ENCODE results near the gene CTIF.

The CTIF gene

GRCh38 chr18:48723016-48723415 lies 184.2 kb downstream of the CTIF start:
- Histone ChIP-seq H3K9me3 (ENCODE audit: insufficient read depth, low read length) (no peaks in the 10 kb centered on the region), H2AFZ (ENCODE audit: low read depth, low read length, severe bottlenecking) (no peak overlapping the region), H3K9me2 (replicated peaks; ENCODE audit: insufficient read depth, low read length) (no peaks in the 10 kb centered on the region), H3F3A (ENCODE audit: insufficient read depth) (no peaks in the 10 kb centered on the region), H3K36me3 (ENCODE audit: low read length) (no peaks in the 10 kb centered on the region), H3K27me3 (ENCODE audit: low read length) (no peaks in the 10 kb centered on the region), H4K20me1 (ENCODE audit: low read depth, low read length) (no peaks in the 10 kb centered on the region), H3K4me2 (ENCODE audit: low read depth, low read length, poor library complexity, severe bottlenecking) (no peak overlapping the region), H3K79me2 (ENCODE audit: insufficient read depth, low read length) (no peaks in the 10 kb centered on the region), H3K4me3 (ENCODE audit: insufficient read depth, low read length, poor library complexity, severe bottlenecking) (no peak overlapping the region), H3K27ac (ENCODE audit: low read depth, low read length) (no peak overlapping the region), H3K9ac (ENCODE audit: low read length) (no peak overlapping the region)
- TF ChIP-seq CTCF (IDR thresholded peaks at IDR 0.05; ENCODE audit: insufficient read depth, low read length, poor library complexity, severe bottlenecking) (no peak), EZH2phosphoT487 (conservative IDR thresholded peaks at IDR 0.05; ENCODE audit: low read length) (no peak)

GRCh38 chr18:48723837-48724236 lies 185.0 kb downstream of the CTIF start:
- H3K9me3 ChIP-seq (ENCODE audit: insufficient read depth, low read length): no peaks in the 10 kb centered on the region
- no peak for TF ChIP-seq CTCF (IDR thresholded peaks at IDR 0.05; ENCODE audit: insufficient read depth, low read length, poor library complexity, severe bottlenecking)
- TF ChIP-seq EZH2phosphoT487 (conservative IDR thresholded peaks at IDR 0.05; ENCODE audit: low read length): no peak
- no peak overlapping the region for H3K4me3 ChIP-seq (ENCODE audit: insufficient read depth, low read length, poor library complexity, severe bottlenecking)
- no peak overlapping the region for H2AFZ ChIP-seq (ENCODE audit: low read depth, low read length, severe bottlenecking)
- no peaks in the 10 kb centered on the region for H3F3A ChIP-seq (ENCODE audit: insufficient read depth)
- H3K27ac ChIP-seq (ENCODE audit: low read depth, low read length): no peak overlapping the region
- no peak overlapping the region for H3K9ac ChIP-seq (ENCODE audit: low read length)
- H3K36me3 ChIP-seq (ENCODE audit: low read length): no peaks in the 10 kb centered on the region
- no peaks in the 10 kb centered on the region for H4K20me1 ChIP-seq (ENCODE audit: low read depth, low read length)
- H3K4me2 ChIP-seq (ENCODE audit: low read depth, low read length, poor library complexity, severe bottlenecking): no peak overlapping the region
- H3K9me2 ChIP-seq (replicated peaks; ENCODE audit: insufficient read depth, low read length): no peaks in the 10 kb centered on the region
- no peaks in the 10 kb centered on the region for H3K27me3 ChIP-seq (ENCODE audit: low read length)
- H3K79me2 ChIP-seq (ENCODE audit: insufficient read depth, low read length): no peaks in the 10 kb centered on the region

- Histone ChIP-seq H3K9me3 (ENCODE audit: insufficient read depth, low read length) (no peaks in the 10 kb centered on the region), H3K36me3 (ENCODE audit: low read length) (no peaks in the 10 kb centered on the region), H3K4me3 (ENCODE audit: insufficient read depth, low read length, poor library complexity, severe bottlenecking) (no peak overlapping the region), H3K79me2 (ENCODE audit: insufficient read depth, low read length) (no peaks in the 10 kb centered on the region), H4K20me1 (ENCODE audit: low read depth, low read length) (no peaks in the 10 kb centered on the region), H3K27me3 (ENCODE audit: low read length) (no peaks in the 10 kb centered on the region), H3K9ac (ENCODE audit: low read length) (no peak overlapping the region), H3K4me2 (ENCODE audit: low read depth, low read length, poor library complexity, severe bottlenecking) (no peak overlapping the region), H3K9me2 (replicated peaks; ENCODE audit: insufficient read depth, low read length) (no peaks in the 10 kb centered on the region), H3F3A (ENCODE audit: insufficient read depth) (no peaks in the 10 kb centered on the region), H3K27ac (ENCODE audit: low read depth, low read length) (no peak overlapping the region), H2AFZ (ENCODE audit: low read depth, low read length, severe bottlenecking) (no peak overlapping the region)
- no peak for TF ChIP-seq CTCF (IDR thresholded peaks at IDR 0.05; ENCODE audit: insufficient read depth, low read length, poor library complexity, severe bottlenecking)
These were observed 185.6 kb downstream of the CTIF start for GRCh38 chr18:48724442-48724841.

- TF ChIP-seq CTCF (IDR thresholded peaks at IDR 0.05; ENCODE audit: insufficient read depth, low read length, poor library complexity, severe bottlenecking) (no peak), EZH2phosphoT487 (conservative IDR thresholded peaks at IDR 0.05; ENCODE audit: low read length) (no peak)
- H3K9ac ChIP-seq (ENCODE audit: low read length): no peak overlapping the region
- H3K4me2 ChIP-seq (ENCODE audit: low read depth, low read length, poor library complexity, severe bottlenecking): no peak overlapping the region
- H3K9me2 ChIP-seq (replicated peaks; ENCODE audit: insufficient read depth, low read length): no peaks in the 10 kb centered on the region
- H3K4me3 ChIP-seq (ENCODE audit: insufficient read depth, low read length, poor library complexity, severe bottlenecking): no peak overlapping the region
- no peaks in the 10 kb centered on the region for H3K9me3 ChIP-seq (ENCODE audit: insufficient read depth, low read length)
- H3F3A ChIP-seq (ENCODE audit: insufficient read depth): no peaks in the 10 kb centered on the region
- H2AFZ ChIP-seq (ENCODE audit: low read depth, low read length, severe bottlenecking): no peak overlapping the region
- no peaks in the 10 kb centered on the region for H3K27me3 ChIP-seq (ENCODE audit: low read length)
- H4K20me1 ChIP-seq (ENCODE audit: low read depth, low read length): no peaks in the 10 kb centered on the region
- no peaks in the 10 kb centered on the region for H3K36me3 ChIP-seq (ENCODE audit: low read length)
- no peaks in the 10 kb centered on the region for H3K79me2 ChIP-seq (ENCODE audit: insufficient read depth, low read length)
- H3K27ac ChIP-seq (ENCODE audit: low read depth, low read length): no peak overlapping the region
These were observed 186.1 kb downstream of the CTIF start for GRCh38 chr18:48724939-48725338.
